CD4-positive, alpha-beta T cell treated with Interleukin-15 for 4 hours (primary cell): Measurements from ENCODE around the gene PAK6.
A peak's percentile ranks its signal among the peaks of the same experiment; 100 is the strongest.

Source experiments
- DNase-seq: peaks from one replicate; pipeline ENCODE4 v3.0.0-alpha.2; 2020; ENCODE audit warnings: low spot score

Gene PAK6

DNA sequence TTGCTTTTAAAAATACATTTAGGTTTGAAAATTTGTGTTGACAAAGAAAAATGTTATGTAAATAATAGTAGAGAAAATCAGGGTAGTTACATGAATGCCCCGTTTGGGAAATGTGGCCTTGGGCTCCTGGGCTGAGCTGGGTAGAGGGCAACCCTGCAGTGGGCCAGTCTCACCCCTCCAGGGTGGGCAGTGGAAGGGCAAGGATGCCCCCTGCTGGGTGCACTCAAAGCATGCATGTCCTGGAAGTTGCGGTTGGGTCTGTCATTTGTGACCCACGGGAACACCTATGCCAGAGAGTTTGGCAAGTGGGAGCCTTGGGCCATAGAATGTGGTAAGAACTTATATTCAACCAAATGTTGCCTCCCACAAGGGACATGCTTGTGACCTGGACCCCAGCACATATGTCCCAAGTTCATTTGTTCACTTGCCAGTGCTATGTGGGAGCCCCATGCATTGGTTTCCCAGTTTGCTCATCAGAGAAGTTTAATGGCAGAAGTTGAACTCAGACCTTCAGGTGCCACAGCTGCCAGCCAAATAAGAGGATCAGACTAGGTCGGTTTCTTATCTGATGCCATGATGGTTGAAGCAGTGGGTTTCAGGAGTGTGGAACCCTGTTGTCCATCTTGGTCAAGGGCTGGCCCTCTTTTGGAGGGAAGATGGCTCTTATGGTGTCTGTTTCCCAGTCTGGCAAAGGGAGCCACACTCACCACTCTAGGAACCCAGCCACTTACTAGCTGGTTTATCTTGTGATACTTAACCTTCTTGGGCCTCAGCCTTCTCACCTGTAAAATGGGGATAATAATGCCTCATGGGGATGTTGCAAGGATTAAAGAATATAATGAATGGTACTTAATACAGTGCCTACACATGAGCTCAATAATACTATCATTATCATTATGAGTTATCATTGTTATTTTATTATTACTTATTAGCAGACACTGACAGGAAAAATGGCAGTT, 71.4 kb downstream of the PAK6 start:
- peak; percentile 67 for DNase-seq

DNA sequence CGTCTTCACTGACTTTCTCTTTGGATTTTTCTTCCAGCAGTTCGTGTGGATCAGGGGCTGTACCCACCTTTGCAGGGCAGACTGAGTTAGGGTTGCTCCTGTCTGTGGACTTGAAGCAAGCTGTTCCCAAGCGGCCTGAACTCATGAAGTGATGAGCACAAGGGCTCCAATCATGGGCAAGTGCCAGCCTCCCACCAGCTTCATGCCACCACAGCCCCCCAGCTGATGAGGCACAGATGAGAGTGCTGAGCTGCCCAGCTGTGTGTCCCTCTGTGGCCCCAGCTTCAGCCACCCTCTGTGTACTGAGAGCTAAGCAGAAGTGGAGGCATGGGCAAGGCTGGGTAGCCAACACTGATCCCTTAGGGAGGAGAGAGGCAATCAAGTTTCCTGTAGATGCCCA, 72.1 kb downstream of the PAK6 start:
- no peak for DNase-seq

DNA sequence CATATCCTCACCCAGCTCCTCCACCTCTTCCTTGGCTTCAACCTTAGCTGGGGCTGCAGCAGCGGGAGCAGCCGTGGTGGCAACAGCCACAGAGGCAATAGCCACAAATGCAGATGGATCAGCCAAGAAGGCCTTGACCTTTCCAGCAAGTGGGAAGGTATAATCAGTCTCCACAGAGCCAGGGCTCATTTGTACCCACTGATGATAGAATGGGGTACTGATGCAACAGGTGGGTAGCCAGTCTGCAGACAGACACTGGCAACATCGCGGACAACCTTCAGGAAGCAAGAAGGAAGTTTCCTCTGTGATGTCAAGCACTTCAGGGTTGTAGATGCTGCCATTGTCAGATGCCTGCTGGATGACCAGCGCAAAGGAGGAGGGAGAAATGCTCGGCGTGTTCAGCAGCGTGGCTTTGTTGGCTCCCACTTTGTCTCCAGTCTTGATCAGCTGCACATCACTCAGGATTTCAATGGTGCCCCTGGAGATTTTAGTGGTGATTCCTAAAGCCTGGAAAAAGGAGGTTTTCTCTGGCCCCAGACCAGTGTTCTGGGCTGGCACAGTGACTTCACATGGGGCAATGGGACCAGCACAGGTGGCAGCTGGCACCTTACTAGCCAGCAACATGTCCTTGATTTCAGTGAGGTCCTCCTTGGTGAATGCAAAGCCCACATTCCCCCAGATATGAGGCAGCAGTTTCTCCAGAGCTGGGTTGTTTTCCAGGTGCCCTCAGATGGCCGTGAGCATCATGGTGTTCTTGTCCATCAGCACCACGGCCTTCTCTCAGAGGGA, 73.7 kb downstream of the PAK6 start:
- DNase-seq, result no peak

DNA sequence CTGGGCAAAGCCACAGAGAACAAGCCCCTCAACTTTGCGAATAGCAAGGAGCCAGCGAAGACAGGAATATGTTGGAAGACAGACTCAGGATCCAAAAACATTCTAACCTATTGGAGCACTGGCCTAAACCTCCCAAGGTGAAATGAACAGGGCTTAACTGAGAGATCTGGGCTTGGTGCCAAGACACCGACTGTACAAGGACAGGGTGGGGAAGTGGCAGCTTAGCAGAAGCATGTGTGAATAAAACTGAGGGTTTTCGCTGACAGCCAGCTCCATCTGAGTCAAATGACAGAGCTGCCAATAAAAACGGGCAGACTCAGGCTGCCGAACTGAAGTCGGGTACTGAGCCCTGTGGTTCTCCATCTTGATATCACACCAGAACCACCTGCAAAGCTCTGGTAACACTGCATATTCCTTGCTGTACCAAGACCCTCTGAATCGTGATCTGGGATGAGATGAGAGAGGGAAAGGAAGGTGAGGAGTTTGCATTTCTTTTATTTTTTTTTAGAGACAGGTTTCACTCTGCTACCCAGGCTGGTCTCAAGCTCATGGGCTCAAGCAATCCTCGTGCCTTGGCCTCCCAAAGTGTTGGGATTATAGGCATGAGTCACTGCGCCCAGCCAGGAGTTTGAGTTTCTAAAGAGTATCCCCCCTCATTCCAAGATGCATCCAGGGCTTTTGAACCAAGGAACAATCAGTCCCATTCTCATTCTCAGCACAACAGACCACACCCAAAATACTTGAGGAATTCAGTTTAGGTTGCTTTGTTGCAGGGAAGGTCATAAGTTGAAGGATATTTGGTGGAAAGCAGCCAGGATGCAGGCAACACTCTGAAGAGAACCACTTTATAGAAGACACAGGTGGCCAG, 74.9 kb downstream of the PAK6 start:
- DNase-seq, result peak; percentile 61

DNA sequence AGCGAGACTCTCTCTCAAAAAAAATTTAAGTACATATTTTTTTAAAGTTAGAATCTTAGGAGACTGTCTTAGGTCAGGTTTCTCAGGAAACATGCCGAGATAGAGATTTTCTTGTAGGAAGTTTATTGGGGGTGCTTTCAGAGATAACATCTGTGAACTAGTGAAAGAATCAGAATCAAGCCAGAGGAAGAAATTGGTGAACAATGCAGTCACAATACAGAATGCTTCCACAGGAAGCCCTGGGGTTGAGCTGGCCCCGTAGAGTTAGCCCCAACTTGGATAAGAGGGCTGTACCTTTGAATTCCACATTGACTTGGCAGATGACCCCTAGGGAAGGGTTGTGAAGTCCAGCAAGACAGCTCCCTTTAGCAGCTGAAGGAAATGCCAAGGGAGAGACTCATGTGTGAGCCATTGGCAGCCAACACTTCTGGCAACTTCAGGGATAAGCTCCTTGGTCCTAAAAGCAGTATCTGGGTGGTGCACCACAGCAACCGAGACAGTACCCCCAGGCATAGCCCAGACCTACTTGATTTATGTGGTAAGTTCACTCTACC, 75.9 kb downstream of the PAK6 start:
- no peak for DNase-seq

DNA sequence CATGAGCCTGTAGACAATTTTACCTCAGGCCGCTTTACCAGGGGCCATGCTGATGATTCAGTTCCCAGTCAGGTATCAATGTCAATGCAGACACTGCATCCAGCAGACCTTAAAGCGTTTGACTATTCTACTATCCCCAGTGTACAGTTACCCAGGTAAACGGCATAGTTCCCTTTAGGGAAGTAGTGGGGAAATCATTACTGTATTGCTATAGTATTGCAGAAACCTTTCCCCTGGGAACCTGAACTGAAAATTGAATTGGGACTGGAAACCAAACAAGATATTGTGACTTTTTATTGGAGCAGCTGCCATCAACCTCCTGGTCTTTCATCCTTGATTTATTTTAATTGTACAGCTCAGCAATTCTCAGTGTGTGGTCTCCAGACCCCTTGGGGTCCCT, 78.1 kb downstream of the PAK6 start:
- DNase-seq, result no peak

DNA sequence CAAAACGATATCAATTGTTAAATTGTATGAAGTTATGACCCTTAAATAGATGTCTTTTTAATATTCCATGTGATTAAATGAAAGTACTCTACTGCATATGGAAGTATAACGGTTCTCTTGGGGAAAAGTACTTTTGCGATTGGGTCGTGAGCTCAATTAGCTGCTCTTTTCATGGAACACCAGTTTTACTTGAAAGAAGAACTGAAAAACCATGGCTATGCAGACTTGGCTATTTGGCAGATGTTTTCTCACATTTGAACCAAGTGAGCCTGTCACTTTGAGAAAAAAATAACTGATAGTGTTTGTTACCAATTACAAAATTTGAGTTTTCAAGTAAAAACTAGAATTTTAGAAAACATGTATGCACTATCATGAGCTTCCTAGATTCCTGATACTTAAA, 78.7 kb downstream of the PAK6 start:
- DNase-seq, result no peak

DNA sequence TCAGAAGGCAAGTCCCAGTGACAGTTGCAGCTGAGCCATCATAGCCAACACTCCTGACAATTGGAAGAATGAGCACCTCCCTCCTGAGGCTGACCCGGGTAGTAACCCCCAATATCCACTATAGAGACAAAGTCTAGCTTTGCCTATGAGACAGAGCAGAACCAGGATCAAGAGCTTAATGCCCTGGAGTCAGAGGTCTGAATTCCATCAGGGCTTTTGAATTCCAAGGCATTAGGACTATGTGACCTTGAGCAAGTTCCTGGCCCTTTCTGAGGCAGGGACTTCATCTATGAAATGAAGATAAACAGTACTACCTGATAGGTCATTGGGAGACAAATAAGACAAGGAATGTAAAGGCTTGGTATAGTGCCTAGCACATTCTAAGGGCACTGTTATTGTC, 81.5 kb downstream of the PAK6 start:
- DNase-seq, result no peak

DNA sequence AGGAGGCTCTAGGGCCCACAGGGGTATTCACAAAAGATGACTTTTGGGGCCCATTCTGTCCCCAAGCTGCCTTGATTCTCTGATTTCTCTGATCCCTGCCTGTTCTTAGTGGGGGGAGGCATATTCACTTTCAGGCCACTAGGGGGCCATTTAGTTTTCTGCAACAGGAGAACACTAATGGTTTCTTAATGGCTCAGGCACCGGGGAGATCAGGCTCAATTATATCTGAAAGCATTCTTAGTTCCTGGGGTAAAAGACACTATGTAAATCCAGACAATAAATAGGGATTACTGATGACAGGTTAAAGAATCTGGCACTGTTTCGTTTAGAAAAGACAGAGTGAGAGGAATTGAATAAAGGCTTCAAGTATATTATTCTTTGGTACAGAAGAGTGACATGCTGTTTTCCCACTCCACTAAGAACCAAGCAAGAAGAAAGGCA, 82.1 kb downstream of the PAK6 start:
- DNase-seq, result peak; percentile 80

DNA sequence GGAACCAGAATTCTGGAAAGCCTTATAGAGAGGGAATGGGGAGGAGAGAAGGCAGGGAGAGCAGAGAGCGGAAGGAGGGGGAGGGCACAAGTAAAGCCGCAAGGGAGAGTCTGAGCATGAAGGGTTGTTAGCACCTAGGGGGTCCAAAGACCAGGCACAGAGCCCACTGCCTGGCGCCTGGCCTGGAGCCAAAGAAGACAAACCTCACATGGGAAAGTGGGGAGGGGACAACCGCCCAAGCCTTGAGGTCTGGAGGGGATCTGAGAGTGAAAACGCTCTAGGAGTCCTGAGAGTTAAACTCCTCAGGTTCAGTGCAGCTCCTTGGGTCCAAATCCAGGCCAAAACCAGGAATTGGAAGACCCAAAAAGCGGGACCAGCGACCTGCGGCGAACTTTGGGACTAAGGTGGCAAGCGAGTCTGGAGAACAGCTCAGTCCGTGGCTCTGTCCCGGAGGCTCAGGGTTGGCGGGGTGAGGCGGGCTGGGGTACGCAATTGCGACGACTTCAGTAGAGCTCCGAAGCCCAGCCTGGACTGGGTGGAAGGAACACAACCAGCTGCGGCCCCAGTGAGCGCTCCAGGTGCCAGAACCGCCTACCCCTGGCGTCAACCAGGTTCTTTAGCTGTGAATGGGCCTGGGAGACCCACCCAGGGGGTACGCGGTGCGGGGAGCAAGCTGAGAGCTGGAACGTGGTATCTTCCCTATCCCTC, 83.8 kb downstream of the PAK6 start:
- no peak for DNase-seq

DNA sequence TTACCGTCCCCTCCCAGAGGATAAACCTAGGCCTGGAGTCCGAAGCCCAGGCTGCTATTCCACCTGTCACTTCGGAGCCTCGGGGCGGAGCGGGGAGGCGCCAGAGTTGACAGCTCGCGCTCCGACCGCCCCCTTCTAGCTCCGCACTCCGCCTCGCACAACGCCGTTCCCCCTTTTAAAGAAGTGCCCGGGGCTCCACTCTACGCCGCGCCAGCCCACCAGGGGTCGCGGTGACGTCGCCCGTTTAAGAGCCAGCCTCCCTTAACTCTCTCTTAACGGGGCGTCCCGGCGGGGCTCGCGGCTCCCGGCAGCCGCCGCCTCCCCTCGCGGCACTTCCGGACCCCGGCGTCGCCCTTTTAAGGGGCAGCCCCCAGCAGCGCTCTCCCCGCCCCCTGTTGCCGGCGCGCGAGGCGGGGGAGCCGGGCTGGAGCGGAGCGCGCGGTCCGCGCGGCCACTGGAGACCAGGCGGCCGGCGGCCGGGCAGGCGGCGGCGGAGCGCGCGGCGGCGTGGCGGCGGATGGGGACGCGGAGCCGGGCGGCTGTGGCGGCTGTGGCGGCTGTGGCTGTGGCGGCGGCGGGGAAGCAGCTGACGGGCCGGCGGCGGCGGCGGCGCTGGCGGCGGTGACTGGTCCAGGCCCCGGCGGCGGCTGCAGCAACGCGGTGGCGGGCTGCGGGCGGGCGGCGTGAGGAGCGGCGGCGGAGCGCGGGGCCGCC, 84.5 kb downstream of the PAK6 start, which contains the start of gene INAFM2:
TSS of gene INAFM2 (plus strand) at position 454 of the 714 bp plus-strand sequence. CDS start 364 bp downstream, outside the sequence.
- DNase-seq, result peak; percentile 91

DNA sequence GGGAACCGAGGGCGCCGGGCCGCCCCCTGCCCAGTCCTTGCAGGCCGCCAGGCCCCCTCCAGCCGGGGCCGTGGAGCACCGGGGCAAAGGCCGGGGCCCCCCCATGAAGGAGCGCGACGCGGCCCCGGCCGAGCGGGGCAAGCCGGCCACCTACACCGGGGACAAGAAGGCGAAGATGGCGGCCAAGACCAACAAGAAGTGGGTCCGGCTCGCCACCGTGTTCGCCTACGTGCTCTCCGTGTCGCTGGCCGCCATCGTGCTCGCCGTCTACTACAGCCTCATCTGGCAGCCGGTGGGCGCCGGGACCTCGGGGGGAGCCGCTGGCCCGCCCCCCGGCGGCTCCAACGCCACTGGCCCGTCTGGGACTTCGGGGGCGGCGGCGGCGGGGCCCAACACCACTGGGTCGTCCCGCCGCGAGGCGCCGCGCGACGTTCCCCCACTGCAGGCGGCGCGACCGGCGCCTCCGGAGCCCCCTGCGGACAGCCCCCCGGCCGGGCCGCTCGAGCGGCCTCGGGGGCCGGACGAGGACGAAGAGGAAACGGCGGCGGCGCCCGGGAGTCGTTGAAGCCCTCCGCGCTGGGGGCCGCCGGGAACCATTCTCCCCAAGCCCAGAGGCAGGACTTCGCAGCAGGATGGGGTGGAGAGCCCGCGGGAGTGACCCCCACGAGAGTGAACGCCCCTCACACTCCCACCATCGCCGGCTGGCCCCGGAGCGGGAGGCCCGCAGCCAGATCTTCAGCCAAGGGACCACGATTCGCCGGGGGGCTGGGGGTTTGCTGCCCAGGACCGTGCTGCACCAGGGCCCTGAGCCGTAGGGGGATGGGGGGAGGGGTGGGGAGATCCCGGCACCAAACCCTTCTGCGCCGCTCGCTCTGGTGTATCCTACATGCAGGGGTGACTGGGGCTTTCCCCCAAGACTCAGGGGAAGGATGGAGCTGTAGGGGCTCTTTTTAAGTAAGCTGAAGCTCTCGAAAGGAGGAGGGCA, 85.4 kb downstream of the PAK6 start:
- DNase-seq, result no peak

DNA sequence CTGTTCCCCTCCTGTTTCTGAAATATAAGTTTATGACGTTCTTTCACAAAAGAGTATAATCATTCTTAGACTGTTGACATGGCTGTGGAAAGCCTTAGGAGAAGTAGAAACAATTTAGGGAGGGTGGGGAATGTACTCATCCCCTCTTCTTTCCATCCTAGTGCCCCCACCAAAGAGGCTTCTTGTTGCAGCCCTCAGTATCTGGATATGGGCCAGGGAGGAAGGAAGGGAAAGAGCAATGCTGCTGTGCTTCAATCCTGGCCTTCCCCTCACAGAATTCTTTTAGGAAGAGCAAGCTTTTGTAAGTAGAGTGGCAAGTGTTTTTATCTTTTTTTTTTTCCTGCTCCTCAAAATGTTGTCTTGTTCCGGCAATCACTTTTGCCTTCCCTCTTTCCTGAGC, 86.3 kb downstream of the PAK6 start:
- DNase-seq, result no peak

DNA sequence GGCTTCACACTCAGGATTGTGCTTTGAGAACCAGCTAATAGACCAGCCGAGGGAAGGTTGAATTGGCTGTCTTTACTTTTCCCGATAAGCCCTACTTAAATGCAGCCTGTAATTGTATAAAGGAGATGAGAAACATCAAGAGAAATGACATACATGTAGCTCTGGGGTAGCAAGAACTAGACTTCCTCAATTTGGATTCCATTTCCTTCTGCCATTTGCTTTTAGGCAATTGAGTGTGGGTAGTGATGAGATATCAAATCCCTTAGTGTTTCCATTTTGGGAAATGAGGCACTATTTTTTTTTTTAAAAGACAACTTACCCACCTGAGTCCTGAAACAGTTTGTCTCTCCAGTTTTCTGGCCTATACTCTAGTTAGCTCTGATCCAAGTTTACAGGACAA, 86.8 kb downstream of the PAK6 start:
- DNase-seq, result no peak
